Right lobe of liver (tissue), 6 donors: Measurements from ENCODE around the gene HPSE2. TPM values are rescaled to one million over a fixed set of nuclear protein-coding genes. Genes with fewer than 3 reads are reported as not detected.

Source experiments
- ATAC-seq, 4 donors: fragments of 200-7000 bp; cut with Tn5 transposase; one replicate each; pipeline ENCODE4 v1.9.1; 2020; ENCODE audit warnings: mild to moderate bottlenecking in 4 of 4, moderate library complexity in 4 of 4
- DNase-seq, 3 donors: peaks; one replicate each; pipeline ENCODE4 v3.0.0-alpha.2; 2020
- H3K27ac ChIP-seq, 3 donors: fragments of 200-600 bp; one replicate each; pipeline ENCODE4 v1.8.0; 2022
- H3K27me3 ChIP-seq, 2 donors: fragments of 200-600 bp; one replicate each; pipeline ENCODE4 v1.8.0; 2022
- H3K36me3 ChIP-seq, 4 donors: fragments of 200-600 bp; sonication (generic) in 1 of 4; one replicate each; pipeline versions ENCODE4 v1.5.1 to v1.8.0; 2017 to 2022; ENCODE audit warnings: control low read depth in 1 of 4
- H3K4me1 ChIP-seq, 4 donors: fragments of 200-600 bp; sonication (generic) in 1 of 4; one replicate each; pipeline versions ENCODE4 v1.5.1 to v1.8.0; 2017 to 2022; ENCODE audit warnings: control low read depth in 1 of 4
- H3K4me3 ChIP-seq, 3 donors: fragments of 200-600 bp; one replicate each; pipeline ENCODE4 v1.8.0; 2022
- H3K9me3 ChIP-seq, 4 donors: fragments of 200-600 bp; sonication (generic) in 1 of 4; one replicate each; pipeline versions ENCODE4 v1.5.1 to v1.8.0; 2017 to 2022; ENCODE audit warnings: control low read depth in 1 of 4
- POLR2A ChIP-seq: fragments of 450-650 bp; IDR thresholded peaks from one replicate; pipeline ENCODE4 v1.6.1; 2017; ENCODE audit warnings: antibody characterized with exemption, mild to moderate bottlenecking
- WGBS: methylation state at CpG from one replicate; pipeline ENCODE4 v1.1.6; 2018; ENCODE audit warnings: low coverage, low lambda C conversion rate; ENCODE audit not compliant: insufficient coverage; ENCODE audit errors: missing lambda C conversion rate; 5-methylcytosine and 5-hydroxymethylcytosine counted together
- intact Hi-C, 2 donors: fragments of 100-400 bp; cut with DNase I; formaldehyde crosslinking; loops; one replicate each; pipeline versions ENCODE4 v1.11.2 to v1.14.1; 2022
- total RNA-seq, 6 experiments: library from RNA; depleted of rRNA in 2 of 6; stranded (reverse); fragments of >200 nt in 2 of 6; fragmentation: NEBNext Ultra II Directional in 3 of 6; extraction: Animal tissue kit (Norgen Biotek cat#: 25700) in 3 of 6; gene quantifications; one replicate each; pipeline versions ENCODE4 v1.1.0 to v1.2.4, GENCODE V29; 2016 to 2023
- TF ChIP-seq, protein P1 (sequence below), 4 donors: fragments of 200-600 bp in 3 of 4; fragments of 450-650 bp in 1 of 4; IDR thresholded peaks; one replicate each; pipeline versions ENCODE4 v1.5.1 to v1.8.0; 2016 to 2022; ENCODE audit warnings: antibody characterized with exemption in 4 of 4, mild to moderate bottlenecking in 2 of 4
- donor health status: DM: no; HTN: yes; CAD: no.
- donor health status: DM: no; HTN: no; CAD: no.
- donor health status: DM: no; HTN: no; CAD: no.
- donor health status: DM: no; HTN: yes; CAD: no.
- donor health status: DM: no; HTN: yes; CAD: no.

Gene HPSE2
- total RNA-seq, 6 experiments from 2014 or later = not detected

DNA sequence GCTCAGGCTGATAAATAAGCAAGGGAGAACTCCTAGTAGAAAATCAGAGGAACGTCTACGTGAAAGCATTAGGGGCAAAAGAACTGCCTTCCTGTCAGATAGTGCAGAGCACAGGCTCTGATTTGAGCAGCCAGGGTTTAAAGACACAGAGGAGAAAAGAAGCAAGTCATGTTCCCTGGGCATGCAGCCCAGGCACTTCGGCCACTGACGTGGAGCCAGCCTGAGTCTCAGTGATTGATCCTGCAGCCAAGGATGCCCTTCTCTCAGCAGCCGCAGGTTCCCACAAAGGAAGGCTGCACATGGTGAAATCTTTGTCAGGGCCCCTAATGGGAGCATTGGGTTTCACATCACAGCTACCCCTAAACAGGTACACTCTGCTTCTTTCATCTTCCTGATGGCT lies 627.2 kb downstream of the HPSE2 start:
- DNase-seq = no peak
- Histone ChIP-seq H3K27me3 (no peaks in the 10 kb centered on the region), H3K36me3 (no peaks in the 10 kb centered on the region), H3K4me1 (no peaks in the 10 kb centered on the region), H3K9me3 (no peaks in the 10 kb centered on the region), H3K27ac (no peak overlapping the region), H3K4me3 (no peak overlapping the region)
- intact Hi-C loops = no loop called here
- ATAC-seq = no peak
- WGBS = 4% methylated on average over 2 of the region's 5 CpGs
- TF ChIP-seq, protein P1, sequence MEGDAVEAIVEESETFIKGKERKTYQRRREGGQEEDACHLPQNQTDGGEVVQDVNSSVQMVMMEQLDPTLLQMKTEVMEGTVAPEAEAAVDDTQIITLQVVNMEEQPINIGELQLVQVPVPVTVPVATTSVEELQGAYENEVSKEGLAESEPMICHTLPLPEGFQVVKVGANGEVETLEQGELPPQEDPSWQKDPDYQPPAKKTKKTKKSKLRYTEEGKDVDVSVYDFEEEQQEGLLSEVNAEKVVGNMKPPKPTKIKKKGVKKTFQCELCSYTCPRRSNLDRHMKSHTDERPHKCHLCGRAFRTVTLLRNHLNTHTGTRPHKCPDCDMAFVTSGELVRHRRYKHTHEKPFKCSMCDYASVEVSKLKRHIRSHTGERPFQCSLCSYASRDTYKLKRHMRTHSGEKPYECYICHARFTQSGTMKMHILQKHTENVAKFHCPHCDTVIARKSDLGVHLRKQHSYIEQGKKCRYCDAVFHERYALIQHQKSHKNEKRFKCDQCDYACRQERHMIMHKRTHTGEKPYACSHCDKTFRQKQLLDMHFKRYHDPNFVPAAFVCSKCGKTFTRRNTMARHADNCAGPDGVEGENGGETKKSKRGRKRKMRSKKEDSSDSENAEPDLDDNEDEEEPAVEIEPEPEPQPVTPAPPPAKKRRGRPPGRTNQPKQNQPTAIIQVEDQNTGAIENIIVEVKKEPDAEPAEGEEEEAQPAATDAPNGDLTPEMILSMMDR (IDR thresholded peaks at IDR 0.05) = no peak
- TF ChIP-seq POLR2A = no peak

DNA sequence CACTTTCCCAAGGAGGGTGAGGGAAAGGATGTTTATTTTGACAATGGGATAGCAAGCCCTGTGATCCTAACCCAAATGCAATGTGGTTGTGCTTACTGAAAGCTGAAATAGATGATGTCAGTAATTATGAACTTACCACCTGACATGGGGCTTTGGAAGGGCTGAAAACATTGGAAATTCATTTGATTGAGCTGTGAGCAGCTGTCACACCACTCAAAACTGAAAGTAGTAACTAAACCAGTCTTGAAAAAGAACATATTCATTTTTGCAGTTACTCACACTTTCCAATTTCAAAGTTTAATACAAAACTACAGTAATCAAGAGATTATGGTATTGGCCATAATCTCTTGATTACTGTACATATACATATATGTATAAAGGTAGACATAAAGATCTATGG lies 633.4 kb downstream of the HPSE2 start:
- intact Hi-C loops = no loop called here
- no peak for TF ChIP-seq POLR2A
- TF ChIP-seq, protein P1 (IDR thresholded peaks at IDR 0.05) = no peak
- no peak for ATAC-seq

DNA sequence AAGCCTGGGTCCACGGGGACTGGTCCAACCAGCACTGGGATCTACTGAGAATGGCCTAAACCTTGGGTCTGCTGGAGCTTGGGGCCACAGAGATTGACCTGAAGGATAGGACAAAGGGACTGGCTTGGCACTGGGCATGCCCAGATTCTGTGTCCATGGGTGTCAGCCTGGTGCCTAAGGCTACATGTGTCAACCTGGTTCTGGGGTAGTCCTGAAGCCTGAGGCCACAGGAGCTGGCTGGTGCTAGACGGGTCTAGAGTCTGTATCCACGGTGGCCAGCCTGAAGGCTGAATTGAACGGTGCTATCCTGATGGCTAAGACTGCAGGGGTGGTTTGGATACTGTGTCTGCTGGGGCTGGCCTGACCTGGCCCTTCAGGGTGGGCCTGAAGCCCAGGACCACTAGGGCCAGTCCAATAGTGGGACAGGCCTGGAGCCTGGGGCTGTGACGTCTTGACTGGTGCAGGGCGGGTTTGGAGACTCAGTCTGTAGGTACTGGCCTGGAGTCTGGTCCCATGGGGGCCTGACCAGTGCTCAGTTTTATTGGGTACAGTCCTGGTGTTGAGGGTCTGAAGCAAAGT lies 636.5 kb downstream of the HPSE2 start:
- Histone ChIP-seq H3K4me3 (no peak overlapping the region), H3K36me3 (no peaks in the 10 kb centered on the region), H3K4me1 (no peaks in the 10 kb centered on the region), H3K27me3 (no peaks in the 10 kb centered on the region), H3K9me3 (no peaks in the 10 kb centered on the region), H3K27ac (no peak overlapping the region)
- TF ChIP-seq, protein P1 (IDR thresholded peaks at IDR 0.05) = no peak
- no peak for TF ChIP-seq POLR2A
- DNase-seq = no peak
- intact Hi-C loops = no loop called here
- peak in 1 of 4 donors; percentile 29 for ATAC-seq
- WGBS = no CpG with 5 or more reads among the region's 6 CpGs

More for the DNA sequence above, 633.4 kb downstream of the HPSE2 start:
- Histone ChIP-seq H3K9me3 (no peaks in the 10 kb centered on the region), H3K27me3 (no peaks in the 10 kb centered on the region), H3K36me3 (no peaks in the 10 kb centered on the region), H3K4me3 (no peak overlapping the region), H3K27ac (no peak overlapping the region), H3K4me1 (no peaks in the 10 kb centered on the region)
- DNase-seq = no peak

DNA sequence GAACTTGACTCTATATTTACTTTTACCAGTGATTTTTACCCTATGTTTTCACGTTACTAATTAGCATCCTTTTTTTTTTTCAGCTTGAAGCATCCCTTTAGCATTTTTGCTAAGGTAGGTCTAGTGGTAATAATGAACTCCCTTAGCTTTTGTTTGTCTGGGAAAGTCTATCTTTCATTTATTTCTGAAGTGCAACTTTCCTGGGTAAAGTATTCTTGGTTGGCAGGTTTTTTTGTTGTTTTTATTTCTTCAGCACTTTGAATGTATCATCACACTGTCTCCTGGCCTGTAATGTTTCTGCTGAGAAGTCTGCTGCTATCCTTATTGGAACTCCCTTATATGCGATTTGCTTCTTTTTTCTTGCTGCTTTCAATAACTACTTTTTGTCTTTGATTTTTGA lies 639.2 kb downstream of the HPSE2 start:
- H3K4me3 ChIP-seq = no peak overlapping the region
- H3K9me3 ChIP-seq = no peaks in the 10 kb centered on the region
- H3K36me3 ChIP-seq = no peaks in the 10 kb centered on the region
- DNase-seq (no peak), ATAC-seq (no peak)
- TF ChIP-seq, protein P1 (IDR thresholded peaks at IDR 0.05) = no peak
- no peak for TF ChIP-seq POLR2A
- H3K27ac ChIP-seq = no peak overlapping the region
- WGBS = 56% methylated on average over 2 of the region's 2 CpGs
- no peaks in the 10 kb centered on the region for H3K27me3 ChIP-seq
- H3K4me1 ChIP-seq = no peaks in the 10 kb centered on the region
- intact Hi-C loops = no loop called here

DNA sequence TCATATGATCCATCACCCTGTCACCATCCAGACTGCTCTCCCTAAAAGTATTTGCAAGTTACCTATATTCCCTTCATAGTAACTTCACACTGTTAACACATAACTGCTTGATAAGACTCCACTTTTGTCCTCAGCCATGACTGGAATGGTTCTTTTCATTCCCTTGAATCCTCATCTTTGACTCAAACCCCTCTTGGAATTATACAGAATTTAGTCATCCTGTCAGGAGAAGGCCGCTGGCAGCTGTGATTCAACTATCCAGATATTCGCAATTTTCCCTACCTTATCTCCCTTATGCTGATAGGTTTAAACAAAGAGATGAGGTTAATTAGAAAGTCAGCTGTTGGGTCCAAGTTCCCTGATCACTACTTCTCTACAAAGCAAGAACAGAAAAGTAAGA lies 646.0 kb downstream of the HPSE2 start:
- Histone ChIP-seq H3K27ac (no peak overlapping the region), H3K4me3 (no peak overlapping the region), H3K9me3 (no peaks in the 10 kb centered on the region), H3K4me1 (no peaks in the 10 kb centered on the region), H3K36me3 (no peaks in the 10 kb centered on the region), H3K27me3 (no peaks in the 10 kb centered on the region)
- intact Hi-C loops = no loop called here
- DNase-seq (no peak), ATAC-seq (no peak)
- WGBS = 55% methylated on average over 2 of the region's 2 CpGs
- TF ChIP-seq, protein P1 (IDR thresholded peaks at IDR 0.05) = no peak
- TF ChIP-seq POLR2A = no peak
